Natural killer cell (primary cell): Measurements from ENCODE around the gene SLC37A2. TPM values are rescaled to one million over a fixed set of nuclear protein-coding genes. Genes with fewer than 3 reads are reported as not detected.

Experiments
- ATAC-seq, 3 donors: fragments of 150-1000 bp in 2 of 3; fragments of 200-7000 bp in 1 of 3; cut with Tn5 transposase; 1 replicate in 1 of 3; 2 replicates in 2 of 3; pipeline ENCODE4 v1.10.0; 2021; ENCODE audit warnings: mild to moderate bottlenecking in 2 of 3, moderate library complexity in 2 of 3
- DNase-seq, 2 donors: peaks; one replicate each; pipeline versions ENCODE4 v3.0.0 to v3.0.0-alpha.2; 2013 to 2021; ENCODE audit warnings: mixed read lengths in 1 of 2
- H3K27ac ChIP-seq: one replicate; pipeline ENCODE4 v1.5.1; 2013; ENCODE audit warnings: mild to moderate bottlenecking, low read length
- H3K27me3 ChIP-seq: one replicate; pipeline ENCODE4 v1.6.1; 2013; ENCODE audit warnings: low read length; ENCODE audit not compliant: control insufficient read depth, insufficient read depth
- H3K36me3 ChIP-seq: one replicate; pipeline ENCODE4 v1.6.1; 2013; ENCODE audit warnings: low read length; ENCODE audit not compliant: control insufficient read depth, insufficient read depth
- H3K4me1 ChIP-seq: one replicate; pipeline ENCODE4 v1.6.1; 2013; ENCODE audit warnings: low read length; ENCODE audit not compliant: control insufficient read depth, insufficient read depth
- H3K4me3 ChIP-seq: one replicate; pipeline ENCODE4 v1.5.1; 2013; ENCODE audit warnings: low read length
- H3K9me3 ChIP-seq: one replicate; pipeline ENCODE4 v1.6.1; 2013; ENCODE audit warnings: low read length; ENCODE audit not compliant: control insufficient read depth, insufficient read depth
- H3K27ac Mint-ChIP-seq, 2 donors: one replicate each; pipeline ENCODE4 v1.8.0; 2022; ENCODE audit warnings: mild to moderate bottlenecking in 2 of 2, mixed read lengths in 2 of 2, moderate library complexity in 1 of 2
- H3K27me3 Mint-ChIP-seq, 2 donors: one replicate each; pipeline ENCODE4 v1.8.0; 2022; ENCODE audit warnings: low read depth in 2 of 2, mixed read lengths in 2 of 2
- H3K36me3 Mint-ChIP-seq: one replicate; pipeline ENCODE4 v1.8.0; 2022; ENCODE audit warnings: mixed read lengths
- H3K4me1 Mint-ChIP-seq, 2 donors: one replicate each; pipeline ENCODE4 v1.8.0; 2022; ENCODE audit warnings: mixed read lengths in 2 of 2
- H3K4me3 Mint-ChIP-seq: one replicate; pipeline ENCODE4 v1.8.0; 2022; ENCODE audit warnings: mild to moderate bottlenecking, moderate library complexity, mixed read lengths
- H3K9me3 Mint-ChIP-seq, 2 donors: one replicate each; pipeline ENCODE4 v1.8.0; 2022; ENCODE audit warnings: mixed read lengths in 2 of 2
- CTCF ChIP-seq: fragments of 200-600 bp; IDR thresholded peaks from one replicate; pipeline ENCODE4 v1.8.0; 2022; ENCODE audit warnings: antibody characterized with exemption
- whole genome bisulfite sequencing: methylation state at CpG from one replicate; pipeline ENCODE4 v1.1.7; 2013; ENCODE audit warnings: missing lambda C conversion rate; ENCODE audit not compliant: insufficient coverage; 5-methylcytosine and 5-hydroxymethylcytosine counted together
- intact Hi-C: fragments of 100-400 bp; cut with micrococcal nuclease; formaldehyde crosslinking; loops from one replicate; pipeline ENCODE4 v1.14.2; 2022
- total RNA-seq, 4 donors: library from RNA; stranded (reverse); fragments of 120-200 nt in 1 of 4; gene quantifications; one replicate each; pipeline versions ENCODE4 v1.2.3 to v1.2.4, GENCODE V29; 2013 to 2022

SLC37A2 gene
- total RNA-seq: 1 to 10 TPM; 1.0 to 3.2 (median 1.8) TPM
- 4.3 TPM for total RNA-seq (2013)

DNA sequence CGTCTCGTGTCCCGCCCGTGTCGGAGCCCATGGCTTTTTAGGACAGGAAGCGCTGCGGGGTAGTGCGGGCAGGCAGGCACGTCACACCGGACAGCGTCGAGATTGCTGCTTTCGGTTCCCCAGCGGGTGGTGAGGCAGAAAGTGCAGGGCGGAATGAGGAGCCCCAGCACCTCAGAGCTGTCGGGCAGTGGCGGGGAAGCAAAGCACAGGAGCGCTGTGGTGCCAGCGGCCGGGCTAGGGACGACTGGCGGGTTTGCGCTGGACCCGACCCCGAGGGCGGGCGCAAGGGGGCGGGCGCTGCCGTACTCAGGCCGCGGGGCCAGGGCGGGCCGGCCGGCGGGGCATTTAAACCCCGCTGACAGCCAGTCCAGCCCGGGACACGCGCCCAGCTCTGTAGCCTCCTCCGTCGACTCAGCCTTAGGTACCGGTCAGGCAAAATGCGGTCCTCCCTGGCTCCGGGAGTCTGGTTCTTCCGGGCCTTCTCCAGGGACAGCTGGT, at the start of gene SLC37A2:
TSS of gene SLC37A2 (plus strand) at position 375 of the 498 bp plus-strand sequence. CDS start at position 438, 63 bp downstream.
- Mint-ChIP-seq H3K27me3 (peaks cover 4 to 5% of the 10 kb centered on the region in 2 donors), H3K9me3 (no peaks in the 10 kb centered on the region), H3K27ac (peak within 1 kb of the TSS; percentile 70 to 86), H3K36me3 (no peaks in the 10 kb centered on the region), H3K4me1 (peaks cover 0 to 10% of the 10 kb centered on the region in 2 donors), H3K4me3 (peak within 1 kb of the TSS; percentile 90)
- DNase-seq (peak; percentile 60 to 66), ATAC-seq (peak; percentile 88 to 90 (median 90))
- Histone ChIP-seq H3K9me3 (no peaks in the 10 kb centered on the region), H3K27me3 (no peaks in the 10 kb centered on the region), H3K4me3 (peak within 1 kb of the TSS; percentile 55), H3K4me1 (peaks cover 13% of the 10 kb centered on the region), H3K36me3 (no peaks in the 10 kb centered on the region), H3K27ac (peak within 1 kb of the TSS; percentile 49)
- intact Hi-C loops: loop anchor here (2.0 kb wide), 2 partner anchors 48 to 108 kb away; partner anchors contain the start of genes CCDC15 and TMEM218
- TF ChIP-seq CTCF: no peak
- WGBS: under 1% methylated on average over 46 of the region's 46 CpGs

GRCh38 chr11:125016413-125016812, 46.7 kb upstream of the SLC37A2 start:
- Mint-ChIP-seq H3K4me3 (no peak overlapping the region), H3K27me3 (no peaks in the 10 kb centered on the region), H3K27ac (no peak overlapping the region), H3K9me3 (no peaks in the 10 kb centered on the region), H3K4me1 (no peaks in the 10 kb centered on the region), H3K36me3 (no peaks in the 10 kb centered on the region)
- no peaks in the 10 kb centered on the region for H3K9me3 ChIP-seq
- intact Hi-C loops: no loop called here
- ATAC-seq (no peak), DNase-seq (no peak)
- no peaks in the 10 kb centered on the region for H3K27me3 ChIP-seq
- H3K4me3 ChIP-seq: no peak overlapping the region
- no peak overlapping the region for H3K27ac ChIP-seq
- no peaks in the 10 kb centered on the region for H3K4me1 ChIP-seq
- peaks cover 3% of the 10 kb centered on the region for H3K36me3 ChIP-seq
- TF ChIP-seq CTCF: no peak

DNA sequence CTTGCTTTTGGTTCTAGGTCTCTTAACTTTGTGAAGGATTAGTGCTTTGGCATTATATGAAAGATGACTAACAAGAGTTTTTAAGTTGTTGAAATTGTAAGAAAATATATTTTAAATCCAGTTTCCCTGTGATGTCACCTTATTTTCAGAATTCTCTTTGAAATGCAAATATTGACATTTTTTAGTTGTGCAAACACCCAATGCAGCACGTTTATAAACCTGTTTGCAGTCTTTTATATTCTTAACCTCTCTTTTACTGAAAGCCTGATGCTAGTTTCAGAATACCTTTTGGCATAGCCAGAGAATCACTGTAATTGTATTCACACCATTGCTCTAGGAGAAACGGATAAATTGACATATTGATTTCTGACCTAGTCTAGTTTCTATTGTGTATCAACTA, 42.8 kb upstream of the SLC37A2 start:
- DNase-seq (no peak), ATAC-seq (no peak)
- Mint-ChIP-seq H3K27me3 (no peaks in the 10 kb centered on the region), H3K4me1 (no peaks in the 10 kb centered on the region), H3K36me3 (no peaks in the 10 kb centered on the region), H3K27ac (no peak overlapping the region), H3K4me3 (no peak overlapping the region), H3K9me3 (no peaks in the 10 kb centered on the region)
- Histone ChIP-seq H3K27ac (no peak overlapping the region), H3K4me1 (no peaks in the 10 kb centered on the region), H3K9me3 (no peaks in the 10 kb centered on the region), H3K27me3 (no peaks in the 10 kb centered on the region), H3K4me3 (no peak overlapping the region), H3K36me3 (no peaks in the 10 kb centered on the region)
- TF ChIP-seq CTCF: no peak
- WGBS: 90% methylated on average over 1 of the region's 2 CpGs
- intact Hi-C loops: no loop called here

- Histone ChIP-seq H3K27ac (no peak overlapping the region), H3K9me3 (no peaks in the 10 kb centered on the region), H3K4me1 (no peaks in the 10 kb centered on the region), H3K4me3 (no peak overlapping the region), H3K27me3 (no peaks in the 10 kb centered on the region), H3K36me3 (no peaks in the 10 kb centered on the region)
- DNase-seq: no peak
- no peak for TF ChIP-seq CTCF
- no peak for ATAC-seq
- no peaks in the 10 kb centered on the region for H3K9me3 Mint-ChIP-seq
- intact Hi-C loops: no loop called here
- no peaks in the 10 kb centered on the region for H3K36me3 Mint-ChIP-seq
- H3K4me1 Mint-ChIP-seq: no peaks in the 10 kb centered on the region
- no peaks in the 10 kb centered on the region for H3K27me3 Mint-ChIP-seq
- H3K4me3 Mint-ChIP-seq: no peak overlapping the region
- no peak overlapping the region for H3K27ac Mint-ChIP-seq
These were observed 40.6 kb upstream of the SLC37A2 start for GRCh38 chr11:125022551-125022950.
